Measurements from ENCODE around the gene AQP5. TPM values are rescaled to one million over a fixed set of nuclear protein-coding genes. Genes with fewer than 3 reads are reported as not detected.

AQP5 gene
- total and polyA plus RNA-seq, 8 donors: 0.41 to 2.8 (median 1.2) TPM

DNA sequence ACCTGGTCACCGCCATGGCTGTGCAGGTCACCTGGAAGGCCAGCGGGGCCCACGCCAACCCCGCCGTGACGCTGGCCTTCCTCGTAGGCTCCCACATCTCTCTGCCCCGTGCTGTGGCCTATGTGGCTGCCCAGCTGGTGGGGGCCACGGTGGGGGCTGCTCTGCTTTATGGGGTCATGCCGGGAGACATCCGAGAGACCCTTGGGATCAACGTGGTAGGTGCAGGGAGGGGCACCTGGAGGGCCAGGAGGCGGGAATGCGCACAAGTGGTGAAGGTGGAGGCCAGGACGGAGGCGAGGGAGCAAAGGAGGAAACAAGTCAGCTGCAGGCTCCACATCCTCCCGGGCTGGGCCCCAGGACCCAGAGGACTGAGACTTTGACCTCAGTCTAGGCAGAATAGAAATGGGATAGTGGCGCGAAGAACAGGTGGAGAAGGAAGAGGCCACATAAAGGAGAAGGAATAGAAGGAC, 11.7 kb downstream of the AQP5 start:
- WGBS, 2 donors: 77 to 78% methylated on average over 19 of the region's 19 CpGs
- FAIRE-seq (no peak), ATAC-seq (no peak), DNase-seq (no peak)
- Histone ChIP-seq H3K27me3 (no peaks in the 10 kb centered on the region), H3K9me3 (no peaks in the 10 kb centered on the region), H3K4me3 (no peak overlapping the region), H3K36me3 (no peaks in the 10 kb centered on the region), H3K4me1 (no peaks in the 10 kb centered on the region), H3K27ac (no peak overlapping the region)
- intact Hi-C loops (cut with DNase I): loop anchor here in 2 of 3 donors (5.0 kb wide), 2 partner anchors 84 to 89 kb away; partner anchors contain the start of gene ASIC1 (in 1 of the 2)
- no peak for TF ChIP-seq CTCF (IDR thresholded peaks at IDR 0.05)

DNA sequence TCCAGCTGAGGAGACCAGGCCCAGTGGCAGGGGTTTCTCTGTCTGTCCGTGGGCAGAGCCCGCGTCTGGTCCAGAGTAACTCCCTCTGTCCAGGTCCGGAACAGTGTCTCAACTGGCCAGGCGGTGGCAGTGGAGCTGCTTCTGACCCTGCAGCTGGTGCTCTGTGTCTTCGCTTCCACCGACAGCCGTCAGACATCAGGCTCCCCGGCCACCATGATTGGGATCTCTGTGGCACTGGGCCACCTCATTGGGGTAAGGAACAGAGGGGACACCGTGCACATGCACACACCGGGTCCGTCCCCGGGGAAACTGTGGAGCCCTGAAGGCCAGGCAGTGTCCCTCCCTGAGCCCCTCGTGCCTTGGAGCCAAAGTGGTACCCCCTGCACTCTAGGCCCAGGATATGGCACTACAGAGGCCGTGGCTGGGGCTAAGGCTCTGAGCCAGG, 12.6 kb downstream of the AQP5 start:
- Histone ChIP-seq H3K4me3 (no peak overlapping the region), H3K36me3 (no peaks in the 10 kb centered on the region), H3K27me3 (no peaks in the 10 kb centered on the region), H3K4me1 (no peaks in the 10 kb centered on the region), H3K27ac (no peak overlapping the region), H3K9me3 (no peaks in the 10 kb centered on the region)
- FAIRE-seq: no peak
- peak; percentile 14 to 34 (median 26) for TF ChIP-seq CTCF (IDR thresholded peaks at IDR 0.05)
- ATAC-seq: peak; percentile 73 to 95 (median 92)
- intact Hi-C loops (cut with DNase I): loop anchor here in 2 of 3 donors (5.0 kb wide), 2 partner anchors 83 to 88 kb away; partner anchors contain the start of gene ASIC1 (in 1 of the 2)
- peak; percentile 40 to 87 (median 66) for DNase-seq
- WGBS, 2 donors: 23% methylated on average over 15 of the region's 15 CpGs

- no peaks in the 10 kb centered on the region for H3K27me3 ChIP-seq
- ATAC-seq (peak in 1 of 4 donors; percentile 35), FAIRE-seq (no peak), DNase-seq (no peak)
- no peaks in the 10 kb centered on the region for H3K9me3 ChIP-seq
- H3K36me3 ChIP-seq: no peaks in the 10 kb centered on the region
- WGBS, 2 donors: 58 to 74% methylated on average over 8 of the region's 8 CpGs
- no peaks in the 10 kb centered on the region for H3K4me1 ChIP-seq
- intact Hi-C loops (cut with DNase I): loop anchor here in 2 of 3 donors (5.0 kb wide), 2 partner anchors 83 to 88 kb away; partner anchors contain the start of gene ASIC1 (in 1 of the 2)
- TF ChIP-seq CTCF (IDR thresholded peaks at IDR 0.05): no peak
- H3K4me3 ChIP-seq: no peak overlapping the region
- H3K27ac ChIP-seq: no peak overlapping the region
Measured at GRCh38 chr12:49974677-49975317, 13.1 kb downstream of the AQP5 start.

GRCh38 chr12:49975318-49975761, 13.7 kb downstream of the AQP5 start:
- FAIRE-seq: no peak

More at GRCh38 chr12:49975318-49975761, 13.7 kb downstream of the AQP5 start:
- Histone ChIP-seq H3K4me3 (no peak overlapping the region), H3K27me3 (no peaks in the 10 kb centered on the region), H3K27ac (no peak overlapping the region), H3K4me1 (no peaks in the 10 kb centered on the region), H3K9me3 (no peaks in the 10 kb centered on the region), H3K36me3 (no peaks in the 10 kb centered on the region)
- ATAC-seq (no peak), DNase-seq (no peak)
- intact Hi-C loops (cut with DNase I): no loop called here
- no peak for TF ChIP-seq CTCF (IDR thresholded peaks at IDR 0.05)
- 74 to 81% methylated on average over 17 of the region's 17 CpGs for WGBS, 2 donors

Data from pancreas (tissue), 10 donors.